Fibroblast of gingiva (primary cell): ENCODE data around the gene NAV2.
A peak's percentile ranks its signal among the peaks of the same experiment; 100 is the strongest.

Source experiments
- DNase-seq: peaks from one replicate; pipeline ENCODE4 v3.0.0-alpha.2; 2011; ENCODE audit warnings: low read depth

NAV2 gene

GRCh38 chr11:19714387-19715363 is 2.0 kb downstream of the NAV2 start:
- no peak for DNase-seq

DNA sequence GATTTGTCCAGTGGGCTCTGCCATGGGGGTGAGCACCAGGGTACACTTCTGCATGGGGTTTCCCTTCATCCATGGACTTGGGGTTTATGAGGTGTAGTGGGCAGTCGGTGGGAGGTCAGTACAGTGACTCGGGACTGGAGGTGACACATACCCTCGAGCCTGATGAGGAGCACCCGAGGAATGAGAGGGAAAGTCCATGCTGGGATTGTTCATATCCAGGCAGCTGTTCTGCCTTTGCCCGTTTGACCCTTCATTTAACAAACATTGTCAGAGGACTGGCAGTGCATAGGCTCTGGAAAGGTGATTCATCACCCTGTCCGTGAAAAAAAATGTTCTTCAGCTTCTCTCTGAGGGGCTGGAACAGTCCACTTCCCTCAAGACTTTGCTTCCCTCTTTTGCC is 2.7 kb downstream of the NAV2 start:
- DNase-seq: peak; percentile 68

DNA sequence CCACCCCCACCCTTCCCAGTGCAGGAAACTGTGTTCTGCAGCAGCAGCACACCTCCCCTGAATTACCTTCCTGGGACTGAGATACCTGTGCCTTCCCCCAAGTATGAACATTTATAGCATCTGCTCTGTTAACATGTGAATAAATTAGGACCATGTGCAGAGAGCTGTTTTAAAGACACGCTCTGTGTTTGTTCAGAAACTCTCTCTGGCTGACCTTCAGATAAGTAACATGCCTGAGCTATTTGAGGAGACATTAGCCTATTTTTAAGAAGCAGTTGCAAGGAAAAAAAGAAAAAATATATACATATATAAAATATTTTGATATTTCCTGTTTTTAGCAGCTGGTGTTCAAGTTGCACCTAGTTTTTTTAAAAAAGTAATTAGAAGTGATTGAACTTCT is 5.4 kb downstream of the NAV2 start:
- DNase-seq: no peak

DNA sequence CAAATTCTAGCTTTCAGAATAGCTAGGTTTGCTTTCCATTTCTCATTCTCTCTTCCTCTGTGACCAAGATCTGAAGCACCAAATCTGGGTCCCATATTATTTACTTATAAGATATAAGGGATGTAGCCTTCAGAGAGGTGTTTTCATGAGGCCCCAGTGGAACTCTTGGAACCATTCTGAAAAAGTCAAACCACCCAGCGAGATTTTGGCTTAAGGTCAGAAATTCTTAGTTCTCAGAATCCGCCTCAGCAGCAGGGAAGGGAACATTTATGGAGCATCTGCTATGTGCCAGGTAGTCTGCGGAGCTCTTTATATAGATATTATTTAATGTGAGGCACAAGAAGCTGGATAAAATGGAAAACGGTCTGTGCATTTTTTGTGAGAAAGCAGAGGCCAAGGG is 6.3 kb downstream of the NAV2 start:
- no peak for DNase-seq

GRCh38 chr11:19719960-19720359 is 7.3 kb downstream of the NAV2 start:
- DNase-seq: no peak

DNA sequence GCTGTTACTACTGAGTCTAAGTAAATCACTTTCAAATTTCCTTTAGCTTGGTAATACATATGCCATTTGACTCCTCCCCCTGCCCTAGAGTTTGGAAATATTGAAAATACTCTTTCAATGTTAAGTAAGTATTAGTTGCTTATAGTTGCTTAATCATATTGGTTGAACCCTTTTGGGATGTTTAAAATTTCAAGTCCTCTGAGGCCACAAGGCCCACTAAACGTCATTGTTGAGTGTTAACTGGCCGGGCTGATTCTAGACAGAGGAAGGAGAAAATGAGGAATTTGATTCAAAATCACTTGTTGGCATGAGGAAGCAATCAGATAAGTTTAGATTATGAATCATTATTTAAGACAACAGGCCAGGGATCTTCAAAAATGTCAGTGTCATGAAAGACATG is 8.5 kb downstream of the NAV2 start:
- no peak for DNase-seq

- DNase-seq: no peak
These were observed 10.1 kb downstream of the NAV2 start for GRCh38 chr11:19722702-19723101.

DNA sequence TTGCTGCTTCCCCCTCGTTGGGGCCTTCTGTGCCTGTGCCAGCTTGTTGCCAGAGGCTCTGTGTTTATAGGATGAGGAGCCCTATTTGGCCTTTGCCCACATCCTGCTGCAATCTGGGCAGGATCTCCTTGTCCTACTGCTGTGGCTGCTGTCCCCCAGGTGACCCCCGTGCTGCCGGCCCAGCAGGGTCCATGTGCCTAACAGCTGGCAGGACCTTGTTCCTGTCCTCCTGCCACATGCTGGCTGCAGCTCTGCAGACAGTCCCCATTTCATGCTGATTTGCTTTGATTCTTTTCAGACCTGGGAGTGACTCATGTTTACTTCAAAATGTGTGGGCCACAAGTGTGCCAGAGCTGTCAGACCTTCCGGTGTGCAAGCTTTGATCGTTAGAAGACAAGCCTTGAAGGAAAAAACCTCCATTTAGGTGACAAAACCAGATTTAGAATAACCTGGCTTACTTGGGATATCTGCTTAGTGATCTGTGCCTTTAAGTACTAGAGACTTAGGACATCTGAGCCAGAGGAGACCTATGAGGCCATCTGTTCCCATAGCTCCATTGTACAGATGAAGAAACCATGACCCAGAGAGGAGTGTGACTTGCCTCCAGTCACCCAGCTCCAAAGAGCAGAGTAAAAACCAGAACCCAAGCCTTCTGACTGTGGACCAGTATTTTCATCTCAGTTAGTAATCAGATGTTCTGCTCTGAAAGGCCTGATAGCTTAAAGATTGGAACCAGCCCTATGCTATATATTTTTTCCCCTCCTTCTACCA is 11.1 kb downstream of the NAV2 start:
- DNase-seq: peak; percentile 67

- DNase-seq: no peak
These were observed 12.1 kb downstream of the NAV2 start for GRCh38 chr11:19724765-19725164.

DNA sequence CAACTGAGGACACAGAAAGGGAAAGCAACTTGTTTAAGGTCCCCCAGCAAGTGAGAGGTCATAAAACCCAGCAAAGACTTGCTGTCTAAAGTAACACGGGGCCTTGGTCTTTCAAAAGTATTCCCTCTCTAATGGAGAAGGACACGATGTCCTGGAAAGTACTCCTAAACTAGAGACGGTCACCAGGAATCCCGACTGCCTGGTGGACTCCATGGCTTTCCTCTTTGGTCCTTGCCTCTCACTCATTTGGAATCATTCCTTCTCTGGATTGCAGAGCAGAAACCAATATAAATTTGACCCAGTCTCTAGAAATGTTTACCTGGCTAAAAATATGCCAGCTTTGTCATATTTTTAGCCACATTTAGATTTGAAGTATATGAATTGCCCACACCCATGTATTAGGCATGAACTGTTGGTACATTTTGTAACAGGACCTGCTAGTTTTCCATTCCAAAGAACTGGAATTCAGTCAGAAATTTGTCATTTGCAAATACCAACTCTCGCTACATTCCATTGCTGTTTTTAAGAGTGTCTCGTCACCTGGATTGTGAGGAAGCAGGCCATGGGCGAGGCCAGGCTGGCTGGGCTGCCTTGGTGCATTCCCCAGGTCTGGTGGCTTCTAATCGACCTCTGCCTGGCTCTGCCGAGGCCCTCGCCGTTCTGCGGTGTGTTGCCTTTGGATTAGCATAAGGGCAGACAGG is 12.9 kb downstream of the NAV2 start:
- DNase-seq: no peak

- DNase-seq: peak; percentile 41
These were observed 14.6 kb downstream of the NAV2 start for GRCh38 chr11:19727246-19727645.

DNA sequence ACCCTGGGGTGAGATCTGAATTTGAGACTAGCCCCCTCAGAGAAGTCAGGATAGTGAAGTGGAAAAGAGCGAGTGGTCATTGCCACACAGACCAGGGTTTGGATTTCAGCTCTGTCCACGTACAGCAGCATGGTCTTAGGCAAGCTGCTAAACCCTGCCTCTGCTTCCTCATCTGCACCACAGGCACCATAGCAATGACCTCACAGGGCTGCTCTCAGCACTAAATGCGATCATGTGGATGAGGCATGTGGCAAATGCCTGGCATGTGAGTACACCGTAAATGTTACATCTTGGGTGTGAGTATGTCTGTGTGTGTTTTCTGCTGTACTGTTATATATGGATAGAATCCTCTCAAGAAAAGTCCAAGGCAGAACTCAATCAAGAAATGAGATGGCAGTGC is 15.8 kb downstream of the NAV2 start:
- DNase-seq: peak; percentile 73

- no peak for DNase-seq
These were observed 16.5 kb downstream of the NAV2 start for GRCh38 chr11:19729141-19729540.

GRCh38 chr11:19730373-19730772 is 17.7 kb downstream of the NAV2 start:
- peak; percentile 75 for DNase-seq

DNA sequence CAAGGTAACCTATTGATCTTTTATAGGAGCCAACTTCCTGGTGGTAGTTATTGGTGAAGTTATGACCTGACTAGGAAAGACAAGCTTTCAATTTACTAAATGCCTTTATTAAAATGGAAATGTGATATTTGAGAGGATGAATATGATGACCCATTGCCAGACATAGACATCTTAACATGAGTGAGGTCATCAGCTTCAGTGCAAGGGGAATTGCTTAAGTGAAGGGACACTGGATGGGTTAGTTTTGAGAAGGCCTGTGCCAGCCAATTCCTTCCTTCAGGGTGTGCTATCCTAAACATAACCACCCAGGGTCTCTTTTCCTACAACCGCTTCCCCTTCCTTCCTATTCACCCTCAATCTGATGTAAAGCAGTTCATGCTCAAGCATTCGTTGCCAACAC is 21.5 kb downstream of the NAV2 start:
- DNase-seq: peak; percentile 51

DNA sequence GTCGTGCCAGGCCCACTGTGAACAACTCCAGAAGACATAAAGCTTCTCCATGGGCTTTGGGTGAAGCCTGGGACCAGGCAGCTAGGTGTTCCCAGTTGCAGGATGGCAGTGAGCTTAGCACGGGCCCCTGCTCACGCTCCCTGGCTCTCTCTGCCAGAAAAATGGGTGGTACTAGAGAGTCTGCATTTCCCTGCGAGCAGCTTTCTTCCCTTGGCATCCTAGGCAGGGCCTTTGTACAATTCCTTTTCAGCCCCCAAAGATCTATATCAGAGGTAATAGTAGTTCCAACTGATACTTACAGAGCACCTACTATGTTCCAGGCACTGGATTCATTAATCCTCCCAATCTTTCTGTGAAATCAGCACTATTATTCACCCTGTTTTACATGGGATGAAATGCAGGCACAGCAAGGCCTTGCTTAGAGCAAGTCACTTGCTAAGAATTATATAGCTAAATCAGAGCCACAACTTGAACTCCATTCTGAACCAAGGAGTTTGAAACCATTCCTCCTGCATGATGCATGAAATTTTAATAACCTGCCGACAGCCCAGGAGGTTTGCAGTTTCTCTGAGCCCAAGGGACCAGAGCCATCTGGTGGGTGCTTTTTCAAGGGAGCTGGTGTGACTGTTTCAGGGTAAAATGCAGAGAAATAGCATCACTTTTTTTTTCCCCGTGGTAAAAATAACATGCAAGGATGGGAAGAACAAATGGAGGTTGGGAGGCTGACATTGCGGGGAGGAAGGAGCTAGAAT is 22.7 kb downstream of the NAV2 start:
- DNase-seq: no peak

DNA sequence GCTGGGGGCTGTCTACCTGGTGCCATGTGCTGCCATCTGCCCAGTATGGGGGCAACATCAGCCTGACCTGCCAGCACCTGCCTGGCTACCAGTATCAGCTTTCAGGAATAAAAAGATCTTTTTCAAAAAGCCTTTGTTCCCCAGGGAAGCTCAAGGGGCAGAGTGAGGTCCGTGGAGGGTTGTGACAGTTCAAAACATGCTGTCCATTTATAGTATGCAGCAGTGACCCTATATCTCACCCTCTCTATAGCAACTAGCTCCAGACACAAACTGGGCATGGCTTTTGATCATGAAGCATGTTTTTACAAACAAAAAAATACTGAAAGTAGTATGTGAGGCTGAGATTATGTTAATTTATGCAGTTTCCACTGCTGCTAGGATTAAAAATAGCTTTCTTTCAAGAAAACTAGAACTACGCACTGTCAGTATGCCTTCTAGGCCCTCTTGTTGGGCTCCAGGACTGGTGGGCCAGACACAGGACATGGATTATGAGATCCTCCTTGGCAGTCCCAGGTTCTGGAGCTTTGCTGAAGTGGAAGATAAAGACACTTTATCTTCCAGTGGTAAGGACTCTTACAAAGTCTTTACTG is 23.4 kb downstream of the NAV2 start:
- DNase-seq: no peak

DNA sequence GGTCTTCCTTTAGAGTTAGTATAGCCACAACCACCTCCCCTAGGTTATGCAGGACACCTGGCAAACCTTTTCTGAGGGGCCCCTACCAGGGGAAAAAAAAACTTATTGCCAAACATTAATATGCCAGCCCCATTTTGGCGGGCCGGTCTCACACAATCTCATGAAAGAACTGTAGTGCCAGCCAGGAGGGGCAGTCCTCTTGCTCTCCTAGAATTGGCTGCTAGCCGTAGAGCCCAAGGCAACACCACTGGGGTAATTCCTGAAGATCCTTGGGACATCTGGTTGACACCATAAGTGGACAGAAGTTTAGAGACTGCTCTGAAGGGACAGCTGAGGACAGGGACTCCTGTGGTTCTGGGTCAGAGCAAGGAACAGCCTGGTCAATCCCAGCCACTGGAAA is 24.2 kb downstream of the NAV2 start:
- no peak for DNase-seq

- no peak for DNase-seq
These were observed 24.9 kb downstream of the NAV2 start for GRCh38 chr11:19737575-19737974.

DNA sequence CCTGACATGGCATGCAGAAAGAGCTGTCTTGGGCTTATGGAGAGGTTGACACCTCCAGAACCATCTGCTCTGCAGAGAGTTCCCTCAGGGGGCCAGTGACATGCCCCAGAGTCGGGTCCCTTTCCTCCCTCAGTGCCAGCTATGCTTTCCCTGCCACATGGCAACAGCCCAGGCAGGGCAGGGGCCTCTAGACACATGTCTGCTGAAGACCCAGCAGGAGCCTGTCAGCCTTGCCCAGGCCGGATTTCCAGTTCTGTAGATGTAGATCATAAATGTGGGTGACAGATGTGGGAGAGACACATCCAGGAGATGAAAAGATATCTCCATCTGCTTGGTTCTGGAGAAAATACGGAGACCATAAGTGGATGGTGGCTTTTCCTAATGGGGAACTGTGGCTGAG is 25.5 kb downstream of the NAV2 start:
- no peak for DNase-seq

GRCh38 chr11:19739872-19740271 is 27.2 kb downstream of the NAV2 start:
- DNase-seq: no peak
